SK-N-SH treated with all-trans-retinoic acid at 6 μM for 48 hours (cell line): ENCODE results near the gene AGPAT4.

Source experiments
- ARNTL ChIP-seq: fragments of 450-650 bp; formaldehyde crosslinking; IDR thresholded peaks from 2 replicates; pipeline ENCODE4 v1.5.0; 2020; ENCODE audit warnings: low read depth, mild to moderate bottlenecking, moderate library complexity, borderline replicate concordance
- ESRRG ChIP-seq: fragments of 250-450 bp; sonication (Bioruptor Pico); IDR thresholded peaks from 2 replicates; pipeline ENCODE4 v1.6.1; 2021; ENCODE audit warnings: mild to moderate bottlenecking
- ISL1 ChIP-seq: fragments of 250-450 bp; sonication (Bioruptor Pico); IDR thresholded peaks from 2 replicates; pipeline ENCODE4 v2.1.2; 2022; ENCODE audit warnings: mild to moderate bottlenecking, moderate library complexity
- RARB ChIP-seq: fragments of 250-450 bp; sonication (Bioruptor Pico); IDR thresholded peaks from 2 replicates; pipeline ENCODE4 v1.8.0; 2021; ENCODE audit warnings: mild to moderate bottlenecking, moderate library complexity
- ZC3H10 ChIP-seq: fragments of 250-450 bp; sonication (Bioruptor Pico); IDR thresholded peaks from 2 replicates; pipeline ENCODE4 v1.5.1; 2021; ENCODE audit warnings: mild to moderate bottlenecking, moderate library complexity
- ZFP3 ChIP-seq: fragments of 250-450 bp; sonication (Bioruptor Pico); IDR thresholded peaks from 2 replicates; pipeline ENCODE4 v1.5.0; 2020; ENCODE audit warnings: mild to moderate bottlenecking, moderate library complexity
- ZFP30 ChIP-seq: fragments of 450-650 bp; formaldehyde crosslinking; IDR thresholded peaks from 2 replicates; pipeline ENCODE4 v1.5.0; 2022; ENCODE audit warnings: mild to moderate bottlenecking, moderate library complexity
- ZNF70 ChIP-seq: fragments of 450-650 bp; formaldehyde crosslinking; IDR thresholded peaks from 2 replicates; pipeline ENCODE4 v1.5.0; 2020; ENCODE audit warnings: mild to moderate bottlenecking, moderate library complexity
- TF ChIP-seq, protein P1 (sequence below): fragments of 250-450 bp; sonication (Bioruptor Pico); IDR thresholded peaks from 2 replicates; pipeline ENCODE4 v1.8.0; 2020; ENCODE audit warnings: mild to moderate bottlenecking, moderate library complexity, borderline replicate concordance
- TF ChIP-seq, protein P2 (sequence below): fragments of 250-450 bp; sonication (Bioruptor Pico); IDR thresholded peaks from 2 replicates; pipeline ENCODE4 v1.5.0; 2020; ENCODE audit warnings: mild to moderate bottlenecking, moderate library complexity

DNA sequence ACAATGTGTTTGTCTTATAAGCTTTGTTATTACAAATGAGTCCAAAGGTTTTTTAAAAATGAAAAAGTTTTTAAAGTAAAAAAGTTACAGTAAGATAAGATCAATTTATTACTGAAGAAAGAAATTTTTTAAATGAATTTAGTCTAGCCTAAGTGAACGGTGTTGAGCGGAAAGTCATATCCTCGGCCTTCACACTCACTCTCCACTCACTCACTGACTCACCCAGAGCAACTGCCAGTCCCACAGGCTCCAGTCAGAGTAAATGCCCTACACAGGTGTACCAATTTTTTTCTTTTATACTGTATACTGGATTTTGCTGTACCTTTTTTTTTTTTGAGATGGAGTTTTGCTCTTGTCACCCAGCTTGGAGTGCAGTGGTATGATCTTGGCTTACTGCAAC, 42.7 kb upstream of the AGPAT4 start:
- TF ChIP-seq, protein P1, sequence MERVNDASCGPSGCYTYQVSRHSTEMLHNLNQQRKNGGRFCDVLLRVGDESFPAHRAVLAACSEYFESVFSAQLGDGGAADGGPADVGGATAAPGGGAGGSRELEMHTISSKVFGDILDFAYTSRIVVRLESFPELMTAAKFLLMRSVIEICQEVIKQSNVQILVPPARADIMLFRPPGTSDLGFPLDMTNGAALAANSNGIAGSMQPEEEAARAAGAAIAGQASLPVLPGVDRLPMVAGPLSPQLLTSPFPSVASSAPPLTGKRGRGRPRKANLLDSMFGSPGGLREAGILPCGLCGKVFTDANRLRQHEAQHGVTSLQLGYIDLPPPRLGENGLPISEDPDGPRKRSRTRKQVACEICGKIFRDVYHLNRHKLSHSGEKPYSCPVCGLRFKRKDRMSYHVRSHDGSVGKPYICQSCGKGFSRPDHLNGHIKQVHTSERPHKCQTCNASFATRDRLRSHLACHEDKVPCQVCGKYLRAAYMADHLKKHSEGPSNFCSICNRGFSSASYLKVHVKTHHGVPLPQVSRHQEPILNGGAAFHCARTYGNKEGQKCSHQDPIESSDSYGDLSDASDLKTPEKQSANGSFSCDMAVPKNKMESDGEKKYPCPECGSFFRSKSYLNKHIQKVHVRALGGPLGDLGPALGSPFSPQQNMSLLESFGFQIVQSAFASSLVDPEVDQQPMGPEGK, result no peak
- TF ChIP-seq ZFP3, result no peak
- no peak for TF ChIP-seq ZNF70 (CRISPR knock-in tag)
- no peak for TF ChIP-seq ESRRG (CRISPR knock-in tag)
- TF ChIP-seq RARB (CRISPR knock-in tag), result no peak
- no peak for TF ChIP-seq ZFP30 (CRISPR knock-in tag)
- TF ChIP-seq, protein P2, sequence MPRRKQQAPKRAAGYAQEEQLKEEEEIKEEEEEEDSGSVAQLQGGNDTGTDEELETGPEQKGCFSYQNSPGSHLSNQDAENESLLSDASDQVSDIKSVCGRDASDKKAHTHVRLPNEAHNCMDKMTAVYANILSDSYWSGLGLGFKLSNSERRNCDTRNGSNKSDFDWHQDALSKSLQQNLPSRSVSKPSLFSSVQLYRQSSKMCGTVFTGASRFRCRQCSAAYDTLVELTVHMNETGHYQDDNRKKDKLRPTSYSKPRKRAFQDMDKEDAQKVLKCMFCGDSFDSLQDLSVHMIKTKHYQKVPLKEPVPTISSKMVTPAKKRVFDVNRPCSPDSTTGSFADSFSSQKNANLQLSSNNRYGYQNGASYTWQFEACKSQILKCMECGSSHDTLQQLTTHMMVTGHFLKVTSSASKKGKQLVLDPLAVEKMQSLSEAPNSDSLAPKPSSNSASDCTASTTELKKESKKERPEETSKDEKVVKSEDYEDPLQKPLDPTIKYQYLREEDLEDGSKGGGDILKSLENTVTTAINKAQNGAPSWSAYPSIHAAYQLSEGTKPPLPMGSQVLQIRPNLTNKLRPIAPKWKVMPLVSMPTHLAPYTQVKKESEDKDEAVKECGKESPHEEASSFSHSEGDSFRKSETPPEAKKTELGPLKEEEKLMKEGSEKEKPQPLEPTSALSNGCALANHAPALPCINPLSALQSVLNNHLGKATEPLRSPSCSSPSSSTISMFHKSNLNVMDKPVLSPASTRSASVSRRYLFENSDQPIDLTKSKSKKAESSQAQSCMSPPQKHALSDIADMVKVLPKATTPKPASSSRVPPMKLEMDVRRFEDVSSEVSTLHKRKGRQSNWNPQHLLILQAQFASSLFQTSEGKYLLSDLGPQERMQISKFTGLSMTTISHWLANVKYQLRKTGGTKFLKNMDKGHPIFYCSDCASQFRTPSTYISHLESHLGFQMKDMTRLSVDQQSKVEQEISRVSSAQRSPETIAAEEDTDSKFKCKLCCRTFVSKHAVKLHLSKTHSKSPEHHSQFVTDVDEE (CRISPR knock-in tag), result no peak
- TF ChIP-seq ARNTL, result no peak
- no peak for TF ChIP-seq ISL1 (CRISPR knock-in tag)
- TF ChIP-seq ZC3H10 (CRISPR knock-in tag), result no peak
